Left lung (tissue), 10 donors: ENCODE measurements around the gene SMIM27. TPM values are rescaled to one million over a fixed set of nuclear protein-coding genes. Genes with fewer than 3 reads are reported as not detected.

Source experiments
- ATAC-seq: fragments of 200-7000 bp; cut with Tn5 transposase; one replicate; pipeline ENCODE4 v1.9.1; 2020; ENCODE audit warnings: moderate library complexity
- DNase-seq, 4 donors: peaks; one replicate each; pipeline ENCODE4 v3.0.0-alpha.2; 2013 to 2020
- H3K27ac ChIP-seq, 2 donors: fragments of 200-600 bp; sonication (generic) in 1 of 2; one replicate each; pipeline versions ENCODE4 v1.5.0 to v1.8.0; 2020 to 2021
- H3K27me3 ChIP-seq, 2 donors: fragments of 200-600 bp; sonication (generic) in 1 of 2; one replicate each; pipeline versions ENCODE4 v1.5.0 to v1.8.0; 2020 to 2021
- H3K36me3 ChIP-seq, 2 donors: fragments of 200-600 bp; sonication (generic) in 1 of 2; one replicate each; pipeline versions ENCODE4 v1.5.0 to v1.8.0; 2020 to 2021
- H3K4me1 ChIP-seq, 2 donors: fragments of 200-600 bp; one replicate each; pipeline ENCODE4 v1.8.0; 2021
- H3K4me3 ChIP-seq, 2 donors: fragments of 200-600 bp; sonication (generic) in 1 of 2; one replicate each; pipeline versions ENCODE4 v1.5.0 to v1.8.0; 2020 to 2021; ENCODE audit warnings: mild to moderate bottlenecking in 1 of 2
- H3K9me3 ChIP-seq, 2 donors: fragments of 200-600 bp; sonication (generic) in 1 of 2; one replicate each; pipeline versions ENCODE4 v1.5.0 to v1.8.0; 2020 to 2021
- intact Hi-C, 2 donors: fragments of 100-400 bp; cut with DNase I; formaldehyde crosslinking; loops; one replicate each; pipeline versions ENCODE4 v1.11.2 to v1.14.2; 2022
- polyA plus RNA-seq, 6 donors: library from polyadenylated mRNA; unstranded; fragments of 120-200 nt; gene quantifications; one replicate each; pipeline ENCODE4 v1.2.1, GENCODE V29; 2013; ENCODE audit not compliant: insufficient read length in 6 of 6
- total RNA-seq, 2 donors: library from RNA; stranded (reverse); fragmentation: NEBNext Ultra II Directional; extraction: Animal tissue kit (Norgen Biotek cat#: 25700); gene quantifications; one replicate each; pipeline ENCODE4 v1.2.1, GENCODE V29; 2021
- TF ChIP-seq, protein P1 (sequence below), 2 donors: fragments of 200-600 bp; sonication (generic) in 1 of 2; IDR thresholded peaks; one replicate each; pipeline versions ENCODE4 v1.5.0 to v1.8.0; 2021; ENCODE audit warnings: antibody characterized with exemption in 2 of 2
- donor health status: DM: no; HTN: yes; CAD: no.
- donor health status: DM: no; HTN: no; CAD: no.

The SMIM27 gene
- total and polyA plus RNA-seq, 8 donors: 8.0 to 14.4 (median 11.4) TPM

DNA sequence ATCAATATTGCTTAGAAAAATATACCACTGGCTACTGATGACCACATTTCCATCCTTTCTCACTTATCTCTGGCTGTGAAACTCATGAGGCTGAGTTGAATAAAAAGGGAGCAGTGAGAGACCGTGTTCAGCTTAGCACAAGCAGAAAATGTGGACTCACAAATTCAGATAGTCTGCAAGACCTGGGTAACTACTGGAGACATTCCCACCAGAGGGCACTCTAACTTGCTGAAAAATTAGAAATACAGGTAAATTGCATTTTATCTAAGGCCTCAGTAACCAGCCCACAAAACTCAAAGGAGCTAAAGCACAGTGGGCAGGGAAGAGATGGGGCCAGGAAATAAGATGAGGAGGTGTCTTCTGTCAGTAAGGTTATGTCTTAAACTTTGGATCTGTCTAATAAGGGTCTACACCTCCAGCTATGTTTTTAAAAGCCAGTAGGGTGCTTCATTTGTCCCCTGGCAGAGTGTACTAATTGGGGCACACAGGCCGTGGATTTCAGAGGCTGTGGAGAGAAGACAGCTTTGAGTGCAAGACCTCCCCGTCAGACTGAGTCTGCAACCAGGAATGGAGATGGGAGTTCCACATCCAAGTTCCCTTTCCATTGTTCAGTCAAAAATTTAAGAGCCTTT is 29.5 kb downstream of the SMIM27 start:
- no peak overlapping the region for H3K27ac ChIP-seq
- peak; percentile 68 for ATAC-seq
- H3K36me3 ChIP-seq: no peaks in the 10 kb centered on the region
- TF ChIP-seq, protein P1, sequence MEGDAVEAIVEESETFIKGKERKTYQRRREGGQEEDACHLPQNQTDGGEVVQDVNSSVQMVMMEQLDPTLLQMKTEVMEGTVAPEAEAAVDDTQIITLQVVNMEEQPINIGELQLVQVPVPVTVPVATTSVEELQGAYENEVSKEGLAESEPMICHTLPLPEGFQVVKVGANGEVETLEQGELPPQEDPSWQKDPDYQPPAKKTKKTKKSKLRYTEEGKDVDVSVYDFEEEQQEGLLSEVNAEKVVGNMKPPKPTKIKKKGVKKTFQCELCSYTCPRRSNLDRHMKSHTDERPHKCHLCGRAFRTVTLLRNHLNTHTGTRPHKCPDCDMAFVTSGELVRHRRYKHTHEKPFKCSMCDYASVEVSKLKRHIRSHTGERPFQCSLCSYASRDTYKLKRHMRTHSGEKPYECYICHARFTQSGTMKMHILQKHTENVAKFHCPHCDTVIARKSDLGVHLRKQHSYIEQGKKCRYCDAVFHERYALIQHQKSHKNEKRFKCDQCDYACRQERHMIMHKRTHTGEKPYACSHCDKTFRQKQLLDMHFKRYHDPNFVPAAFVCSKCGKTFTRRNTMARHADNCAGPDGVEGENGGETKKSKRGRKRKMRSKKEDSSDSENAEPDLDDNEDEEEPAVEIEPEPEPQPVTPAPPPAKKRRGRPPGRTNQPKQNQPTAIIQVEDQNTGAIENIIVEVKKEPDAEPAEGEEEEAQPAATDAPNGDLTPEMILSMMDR (IDR thresholded peaks at IDR 0.05): peak; percentile 26 to 29
- intact Hi-C loops: loop anchor here in 1 of 2 donors (2.0 kb wide), 1 partner anchor 203 kb away; no protein-coding TSS in a partner anchor
- H3K9me3 ChIP-seq: no peaks in the 10 kb centered on the region
- peak in 2 of 4 donors; percentile 18 to 53 for DNase-seq
- H3K4me1 ChIP-seq: no peaks in the 10 kb centered on the region
- H3K27me3 ChIP-seq: peaks cover 0 to 18% of the 10 kb centered on the region in 2 donors
- H3K4me3 ChIP-seq: no peak overlapping the region

DNA sequence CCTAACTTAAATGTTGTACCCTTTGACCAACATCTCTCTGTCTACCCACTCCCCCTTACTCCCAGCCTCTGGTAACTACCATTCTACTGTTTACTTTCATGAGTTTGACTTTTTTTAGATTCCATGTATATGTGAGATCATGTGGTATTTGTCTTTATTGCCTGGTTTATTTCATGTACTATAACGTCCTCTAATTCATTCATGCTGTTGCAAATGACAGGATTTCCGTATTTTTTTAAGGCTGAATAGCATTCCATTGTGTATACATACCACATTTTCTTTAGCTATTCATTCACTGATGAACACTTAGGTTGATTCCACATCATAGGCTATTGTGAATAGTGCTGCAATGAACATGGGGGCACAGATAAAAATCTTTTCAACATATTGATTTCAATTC is 32.7 kb downstream of the SMIM27 start:
- DNase-seq (no peak), ATAC-seq (no peak)
- Histone ChIP-seq H3K36me3 (no peaks in the 10 kb centered on the region), H3K4me3 (no peak overlapping the region), H3K27ac (no peak overlapping the region), H3K9me3 (no peaks in the 10 kb centered on the region), H3K4me1 (no peaks in the 10 kb centered on the region), H3K27me3 (peaks cover 0 to 8% of the 10 kb centered on the region in 2 donors)
- intact Hi-C loops: loop anchor here in 1 of 2 donors (5.0 kb wide), 1 partner anchor 383 kb away; no protein-coding TSS in a partner anchor
- TF ChIP-seq, protein P1 (IDR thresholded peaks at IDR 0.05): no peak

DNA sequence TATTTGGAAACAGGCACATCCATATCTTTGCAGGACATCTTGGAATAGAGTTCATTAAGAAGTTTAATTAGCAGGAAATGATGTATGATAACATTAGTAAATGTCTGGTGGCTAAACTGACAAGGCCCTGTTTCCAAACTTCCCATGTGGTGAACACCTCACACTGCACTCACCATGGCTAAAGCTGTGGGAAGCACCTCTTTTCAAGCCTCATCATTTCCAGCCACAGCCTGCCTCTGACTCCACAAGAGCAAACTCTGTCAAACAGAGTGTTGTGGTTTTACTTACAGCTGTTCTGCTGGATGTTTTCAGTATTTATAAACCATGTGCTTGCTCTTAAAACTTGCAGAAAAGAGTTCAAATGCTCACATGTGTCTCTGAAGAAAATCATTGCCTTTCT is 35.8 kb downstream of the SMIM27 start:
- TF ChIP-seq, protein P1 (IDR thresholded peaks at IDR 0.05): no peak

DNA sequence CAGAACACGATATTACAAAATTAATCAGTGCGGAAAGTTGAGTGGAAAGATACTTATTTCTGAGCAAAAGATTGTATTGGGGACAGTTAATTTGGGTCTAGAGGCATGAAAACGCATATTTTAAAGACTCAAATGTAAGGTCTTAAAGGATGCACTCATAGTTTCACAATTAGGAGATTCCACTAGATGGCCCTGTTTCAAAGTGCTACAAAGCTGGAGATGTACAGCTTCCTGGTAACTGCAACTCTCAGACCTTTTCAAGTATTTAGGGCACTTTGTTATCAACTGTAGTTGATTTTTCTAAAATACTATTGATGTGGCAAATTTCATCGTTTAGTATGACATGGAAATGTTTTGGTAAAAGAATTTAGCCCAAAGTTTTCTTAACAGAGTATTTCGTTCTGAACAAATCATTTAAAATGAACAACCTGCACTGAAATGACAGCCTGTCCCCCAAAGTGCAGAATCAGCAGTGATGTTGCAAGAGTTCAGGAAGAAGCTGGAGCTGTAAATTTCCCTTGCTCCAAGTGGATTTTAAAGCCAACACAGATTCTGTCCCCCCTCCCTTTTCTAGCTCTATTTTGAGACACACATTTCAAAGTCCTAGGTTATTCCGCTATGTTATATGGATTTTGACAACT is 37.1 kb downstream of the SMIM27 start:
- no peaks in the 10 kb centered on the region for H3K9me3 ChIP-seq
- no peaks in the 10 kb centered on the region for H3K4me1 ChIP-seq
- peaks cover 0 to 9% of the 10 kb centered on the region in 2 donors for H3K27me3 ChIP-seq
- no peak overlapping the region for H3K4me3 ChIP-seq
- intact Hi-C loops: loop anchor here in 1 of 2 donors (5.0 kb wide), 1 partner anchor 378 kb away; no protein-coding TSS in a partner anchor
- TF ChIP-seq, protein P1 (IDR thresholded peaks at IDR 0.05): peak in 1 of 2 donors; percentile 18
- peak; percentile 85 for ATAC-seq
- H3K36me3 ChIP-seq: no peaks in the 10 kb centered on the region
- DNase-seq: peak in 2 of 4 donors; percentile 29 to 31
- H3K27ac ChIP-seq: no peak overlapping the region

More for the DNA sequence above, 35.8 kb downstream of the SMIM27 start:
- Histone ChIP-seq H3K36me3 (no peaks in the 10 kb centered on the region), H3K27ac (no peak overlapping the region), H3K4me3 (no peak overlapping the region), H3K27me3 (peaks cover 0 to 9% of the 10 kb centered on the region in 2 donors), H3K9me3 (no peaks in the 10 kb centered on the region), H3K4me1 (no peaks in the 10 kb centered on the region)
- ATAC-seq (peak; percentile 49), DNase-seq (no peak)
- intact Hi-C loops: loop anchor here in 1 of 2 donors (5.0 kb wide), 1 partner anchor 379 kb away; no protein-coding TSS in a partner anchor

DNA sequence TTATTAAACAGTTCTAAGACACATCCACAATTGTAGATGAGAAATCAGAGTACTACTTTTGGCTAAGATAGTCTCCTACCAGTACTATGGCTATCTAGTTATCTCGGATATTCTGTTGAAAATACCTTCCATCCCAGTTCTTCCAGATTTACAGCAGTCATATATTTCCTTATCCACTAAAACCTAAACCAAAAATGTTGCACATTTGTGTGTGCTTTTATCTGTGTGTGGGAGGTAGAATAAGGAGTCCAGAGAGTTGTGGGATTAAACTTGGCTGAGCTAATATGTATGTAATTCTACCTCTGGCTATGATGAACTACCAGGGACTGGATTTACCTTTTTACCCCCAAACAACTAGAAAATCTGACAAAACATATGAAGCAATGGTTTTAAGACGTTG is 38.3 kb downstream of the SMIM27 start:
- no peak for ATAC-seq
- DNase-seq: no peak
- Histone ChIP-seq H3K9me3 (no peaks in the 10 kb centered on the region), H3K27ac (no peak overlapping the region), H3K4me1 (no peaks in the 10 kb centered on the region), H3K4me3 (no peak overlapping the region), H3K36me3 (no peaks in the 10 kb centered on the region), H3K27me3 (peaks cover 0 to 9% of the 10 kb centered on the region in 2 donors)
- TF ChIP-seq, protein P1 (IDR thresholded peaks at IDR 0.05): no peak
- intact Hi-C loops: no loop called here
